Measurements from ENCODE around the gene RNF121.

Gene RNF121

DNA sequence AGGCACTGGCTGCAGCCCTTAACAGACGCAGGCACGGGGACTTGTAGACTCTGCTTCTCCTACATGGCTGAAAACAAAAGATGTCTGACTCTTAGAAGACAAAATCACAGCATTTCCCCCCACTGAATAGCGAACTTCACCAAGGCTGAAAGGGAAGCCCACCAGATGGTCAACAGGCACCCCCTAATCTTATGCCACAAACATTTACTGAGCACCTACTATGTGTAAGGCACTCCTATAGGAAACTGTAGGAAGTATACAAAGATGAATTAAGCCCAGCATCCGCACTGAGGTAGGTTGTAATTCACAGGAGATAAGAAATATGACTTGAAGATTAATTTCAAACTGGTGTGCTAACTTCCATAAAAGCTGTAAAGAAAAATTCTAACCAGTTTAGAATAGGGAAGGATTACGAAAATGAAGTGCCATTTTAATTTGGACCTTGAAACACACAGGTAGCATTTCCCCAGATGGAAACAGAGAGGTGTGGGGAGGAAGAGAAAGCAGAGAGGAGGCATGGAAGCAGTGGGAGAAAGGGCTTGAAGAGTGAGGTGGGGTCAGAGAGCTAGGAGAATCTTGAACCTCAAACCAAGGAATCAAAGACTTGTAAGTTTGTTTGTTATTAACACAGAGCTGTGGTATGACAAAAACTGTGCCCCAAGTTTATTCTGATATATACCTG lies 113.4 kb downstream of the RNF121 start:
- TF ChIP-seq, protein P1, sequence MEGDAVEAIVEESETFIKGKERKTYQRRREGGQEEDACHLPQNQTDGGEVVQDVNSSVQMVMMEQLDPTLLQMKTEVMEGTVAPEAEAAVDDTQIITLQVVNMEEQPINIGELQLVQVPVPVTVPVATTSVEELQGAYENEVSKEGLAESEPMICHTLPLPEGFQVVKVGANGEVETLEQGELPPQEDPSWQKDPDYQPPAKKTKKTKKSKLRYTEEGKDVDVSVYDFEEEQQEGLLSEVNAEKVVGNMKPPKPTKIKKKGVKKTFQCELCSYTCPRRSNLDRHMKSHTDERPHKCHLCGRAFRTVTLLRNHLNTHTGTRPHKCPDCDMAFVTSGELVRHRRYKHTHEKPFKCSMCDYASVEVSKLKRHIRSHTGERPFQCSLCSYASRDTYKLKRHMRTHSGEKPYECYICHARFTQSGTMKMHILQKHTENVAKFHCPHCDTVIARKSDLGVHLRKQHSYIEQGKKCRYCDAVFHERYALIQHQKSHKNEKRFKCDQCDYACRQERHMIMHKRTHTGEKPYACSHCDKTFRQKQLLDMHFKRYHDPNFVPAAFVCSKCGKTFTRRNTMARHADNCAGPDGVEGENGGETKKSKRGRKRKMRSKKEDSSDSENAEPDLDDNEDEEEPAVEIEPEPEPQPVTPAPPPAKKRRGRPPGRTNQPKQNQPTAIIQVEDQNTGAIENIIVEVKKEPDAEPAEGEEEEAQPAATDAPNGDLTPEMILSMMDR (IDR thresholded peaks at IDR 0.05) = no peak

DNA sequence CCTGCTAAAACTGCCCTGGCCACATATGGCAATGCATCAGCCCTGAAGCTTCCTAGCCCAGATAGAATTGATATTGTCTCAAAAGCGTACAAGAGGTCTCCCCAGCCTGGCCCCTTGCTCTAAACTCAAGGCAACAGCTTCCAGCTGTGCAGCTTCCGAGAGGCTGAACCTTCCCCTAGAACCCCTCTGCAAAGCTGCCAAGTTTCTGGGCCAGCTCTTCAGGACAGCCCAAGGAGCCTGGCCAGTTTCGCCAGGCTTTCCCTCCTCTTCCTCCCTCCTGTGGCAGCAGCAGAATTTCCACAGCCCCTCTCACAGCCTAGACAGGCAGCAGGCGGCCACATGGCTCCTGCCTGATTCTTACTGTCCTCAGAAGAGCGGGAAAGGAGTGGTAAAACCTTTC lies 117.0 kb downstream of the RNF121 start:
- TF ChIP-seq, protein P1 (IDR thresholded peaks at IDR 0.05) = no peak
